NCI-H128 (cell line): ENCODE data around the gene STON1.
"Not testable (repeated sequence)": the region's sequence is repeated elsewhere in the genome, so short reads cannot be mapped to it uniquely, and the experiment has no call there.

ENCODE experiments used
- DNase-seq: peaks from one replicate; lab custom pipeline; 2025; ENCODE audit not compliant: unreplicated experiment; lab: John Stamatoyannopoulos, UW

STON1 gene

GRCh38 chr2:48527226-48527885 is 2.6 kb upstream of the STON1 start:
- no peak for DNase-seq

- no peak for DNase-seq
These were observed 1.5 kb upstream of the STON1 start for GRCh38 chr2:48528431-48528830.

- no peak for DNase-seq
These were observed 760 bp upstream of the STON1 start for GRCh38 chr2:48529194-48529593.

- DNase-seq, result no peak
These were observed 300 bp upstream of the STON1 start for GRCh38 chr2:48529676-48530032.

- no peak for DNase-seq
These were observed 1.2 kb downstream of the STON1 start for GRCh38 chr2:48531141-48531648.

GRCh38 chr2:48532174-48532573 is 2.2 kb downstream of the STON1 start:
- DNase-seq, result no peak

- no peak for DNase-seq
These were observed 2.9 kb downstream of the STON1 start for GRCh38 chr2:48532824-48533223.

- no peak for DNase-seq
These were observed 4.8 kb downstream of the STON1 start for GRCh38 chr2:48534781-48535180.

GRCh38 chr2:48540237-48540935 is 10.4 kb downstream of the STON1 start:
- no peak for DNase-seq

- DNase-seq, result no peak
These were observed 11.9 kb downstream of the STON1 start for GRCh38 chr2:48541666-48542389.

- DNase-seq, result no peak
These were observed 13.9 kb downstream of the STON1 start for GRCh38 chr2:48543895-48544294.

GRCh38 chr2:48545244-48545643 is 15.3 kb downstream of the STON1 start:
- no peak for DNase-seq

GRCh38 chr2:48548840-48549239 is 18.9 kb downstream of the STON1 start:
- no peak for DNase-seq

GRCh38 chr2:48549972-48550371 is 20.0 kb downstream of the STON1 start:
- no peak for DNase-seq

- no peak for DNase-seq
These were observed 21.6 kb downstream of the STON1 start for GRCh38 chr2:48551548-48551947.

- not testable (repeated sequence) for DNase-seq
These were observed 25.1 kb downstream of the STON1 start for GRCh38 chr2:48555071-48555470.

- no peak for DNase-seq
These were observed 28.5 kb downstream of the STON1 start for GRCh38 chr2:48558456-48558855.

- DNase-seq, result no peak
These were observed 30.7 kb downstream of the STON1 start for GRCh38 chr2:48560546-48561209.

GRCh38 chr2:48562281-48562680 is 32.3 kb downstream of the STON1 start:
- no peak for DNase-seq

GRCh38 chr2:48566592-48567310 is 36.8 kb downstream of the STON1 start:
- no peak for DNase-seq

- no peak for DNase-seq
These were observed 37.7 kb downstream of the STON1 start for GRCh38 chr2:48567671-48568070.
